ENCODE data around the gene ZNF827.

Gene ZNF827

DNA sequence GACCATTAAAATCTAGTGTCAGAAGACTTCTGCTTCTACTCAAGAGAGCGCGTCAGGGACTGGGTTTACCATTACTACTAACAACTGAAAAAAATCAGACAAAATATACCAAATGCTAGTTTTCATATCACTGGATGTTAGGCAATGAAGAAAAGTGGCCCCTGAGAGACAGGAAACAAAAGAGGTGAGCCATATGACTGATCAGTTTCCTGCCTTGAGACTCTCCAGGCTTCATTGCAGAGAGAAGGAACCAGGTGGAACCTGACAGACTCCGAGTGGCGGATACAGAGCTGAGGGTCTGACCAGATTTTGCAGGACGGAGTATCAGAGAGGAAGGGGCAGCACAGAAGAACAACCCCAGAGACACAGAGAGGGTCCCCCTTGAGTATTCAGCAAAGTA, 172.3 kb downstream of the ZNF827 start:
- TF ChIP-seq, protein P1, sequence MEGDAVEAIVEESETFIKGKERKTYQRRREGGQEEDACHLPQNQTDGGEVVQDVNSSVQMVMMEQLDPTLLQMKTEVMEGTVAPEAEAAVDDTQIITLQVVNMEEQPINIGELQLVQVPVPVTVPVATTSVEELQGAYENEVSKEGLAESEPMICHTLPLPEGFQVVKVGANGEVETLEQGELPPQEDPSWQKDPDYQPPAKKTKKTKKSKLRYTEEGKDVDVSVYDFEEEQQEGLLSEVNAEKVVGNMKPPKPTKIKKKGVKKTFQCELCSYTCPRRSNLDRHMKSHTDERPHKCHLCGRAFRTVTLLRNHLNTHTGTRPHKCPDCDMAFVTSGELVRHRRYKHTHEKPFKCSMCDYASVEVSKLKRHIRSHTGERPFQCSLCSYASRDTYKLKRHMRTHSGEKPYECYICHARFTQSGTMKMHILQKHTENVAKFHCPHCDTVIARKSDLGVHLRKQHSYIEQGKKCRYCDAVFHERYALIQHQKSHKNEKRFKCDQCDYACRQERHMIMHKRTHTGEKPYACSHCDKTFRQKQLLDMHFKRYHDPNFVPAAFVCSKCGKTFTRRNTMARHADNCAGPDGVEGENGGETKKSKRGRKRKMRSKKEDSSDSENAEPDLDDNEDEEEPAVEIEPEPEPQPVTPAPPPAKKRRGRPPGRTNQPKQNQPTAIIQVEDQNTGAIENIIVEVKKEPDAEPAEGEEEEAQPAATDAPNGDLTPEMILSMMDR (IDR thresholded peaks at IDR 0.05; ENCODE audit: insufficient read depth, low read length, poor library complexity, severe bottlenecking): no peak
- Histone ChIP-seq H3K36me3 (ENCODE audit: control insufficient read depth, insufficient read depth, low read length) (peaks cover 31% of the 10 kb centered on the region), H3K4me3 (replicated peaks; ENCODE audit: low read depth, low read length) (no peak overlapping the region), H3K27me3 (replicated peaks; ENCODE audit: control insufficient read depth, insufficient read depth, low read length) (no peaks in the 10 kb centered on the region)
- DNase-seq (ENCODE audit: extremely low read depth, insufficient read length): no peak

DNA sequence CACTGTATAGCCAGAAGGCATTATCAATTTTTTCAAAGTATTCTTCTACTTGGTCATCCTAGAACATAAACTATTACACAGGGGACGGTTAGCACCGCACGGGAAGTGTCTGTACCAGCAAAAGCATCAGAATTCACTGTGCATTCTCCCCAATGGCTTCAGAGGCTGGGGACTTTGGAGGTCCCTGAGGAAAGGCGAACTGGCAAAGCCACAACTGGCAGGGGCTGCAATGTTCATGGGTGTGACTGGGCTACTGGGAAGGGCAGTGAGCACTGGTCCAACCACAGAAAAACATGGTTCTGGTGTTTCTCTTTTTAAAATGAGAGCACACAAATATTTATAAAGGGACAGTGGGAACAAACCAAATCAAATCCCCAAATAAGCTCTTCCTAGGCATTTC, 175.2 kb downstream of the ZNF827 start:
- peaks cover 41% of the 10 kb centered on the region for H3K36me3 ChIP-seq (ENCODE audit: control insufficient read depth, insufficient read depth, low read length)
- DNase-seq (ENCODE audit: extremely low read depth, insufficient read length): no peak
- H3K27me3 ChIP-seq (replicated peaks; ENCODE audit: control insufficient read depth, insufficient read depth, low read length): no peaks in the 10 kb centered on the region
- TF ChIP-seq, protein P1 (IDR thresholded peaks at IDR 0.05; ENCODE audit: insufficient read depth, low read length, poor library complexity, severe bottlenecking): no peak
- H3K4me3 ChIP-seq (replicated peaks; ENCODE audit: low read depth, low read length): no peak overlapping the region

DNA sequence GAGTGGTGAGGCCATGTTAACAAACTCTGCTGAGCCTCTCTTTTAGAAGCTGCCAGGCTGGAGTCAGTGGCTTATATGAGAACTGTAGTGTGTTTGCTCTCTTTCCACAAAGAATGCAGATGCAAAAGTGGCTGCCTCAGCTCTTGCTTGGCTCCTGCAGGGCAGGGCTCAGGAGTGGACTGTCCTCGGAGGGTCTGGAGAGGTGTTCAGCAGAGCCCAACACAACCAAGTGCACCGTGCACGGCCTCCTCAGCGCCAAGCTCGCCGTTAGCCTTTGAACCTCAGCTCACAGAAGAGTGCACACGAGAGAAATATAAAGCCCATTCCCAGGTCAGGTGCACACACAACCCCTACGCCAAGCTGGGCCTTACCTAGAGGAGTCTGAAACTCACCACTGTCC, 175.9 kb downstream of the ZNF827 start:
- TF ChIP-seq, protein P1 (IDR thresholded peaks at IDR 0.05; ENCODE audit: insufficient read depth, low read length, poor library complexity, severe bottlenecking): no peak
- Histone ChIP-seq H3K36me3 (ENCODE audit: control insufficient read depth, insufficient read depth, low read length) (peaks cover 41% of the 10 kb centered on the region), H3K27me3 (replicated peaks; ENCODE audit: control insufficient read depth, insufficient read depth, low read length) (no peaks in the 10 kb centered on the region), H3K4me3 (replicated peaks; ENCODE audit: low read depth, low read length) (no peak overlapping the region)
- DNase-seq (ENCODE audit: extremely low read depth, insufficient read length): no peak

DNA sequence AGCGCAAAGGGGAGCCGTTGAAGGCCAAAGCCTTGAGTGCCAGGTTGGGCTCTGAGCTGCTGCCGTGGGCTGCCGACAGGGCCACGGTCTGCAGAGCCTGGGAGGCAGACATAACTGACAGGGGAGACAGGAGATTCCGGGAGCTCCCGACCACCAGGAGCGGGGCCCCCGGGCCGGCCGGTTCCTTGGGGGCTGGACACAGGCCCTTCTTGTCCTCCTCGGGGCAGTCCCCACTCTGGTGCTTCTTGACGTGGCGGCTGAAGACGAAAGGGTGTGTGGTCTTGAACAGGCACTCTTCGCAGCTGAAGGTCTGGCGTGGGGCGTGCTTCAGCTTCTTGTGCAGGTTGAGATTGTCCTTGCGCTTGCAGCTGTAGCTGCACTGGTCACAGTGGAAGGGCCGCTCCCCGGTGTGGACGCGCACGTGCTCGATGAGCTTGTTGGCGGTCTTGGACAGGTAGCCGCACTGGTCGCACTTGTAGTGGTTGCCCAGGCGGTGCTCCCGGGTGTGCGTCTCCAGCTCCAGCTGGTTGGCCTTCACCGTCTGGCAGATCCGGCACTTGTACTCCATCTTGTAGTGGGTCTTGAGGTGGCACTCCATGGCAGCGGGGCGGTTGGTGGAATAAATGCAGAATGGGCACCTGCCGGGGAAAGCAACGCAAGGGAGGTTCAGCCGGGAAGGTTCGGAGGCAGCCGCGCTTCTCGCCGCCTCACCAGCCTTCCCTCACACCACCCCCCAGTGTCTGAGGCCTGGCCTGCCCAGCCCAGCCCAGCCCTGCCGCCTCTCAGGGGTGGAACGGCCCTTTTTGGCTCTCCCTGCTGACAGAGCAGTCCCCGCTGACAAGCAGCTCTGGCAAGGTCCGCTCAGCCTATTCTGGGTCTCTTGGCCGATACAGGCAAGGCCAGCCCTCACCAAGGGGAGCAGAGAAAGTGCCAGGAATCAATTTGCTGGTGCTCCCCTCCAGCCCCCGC, 177.4 kb downstream of the ZNF827 start:
- TF ChIP-seq, protein P1 (IDR thresholded peaks at IDR 0.05; ENCODE audit: insufficient read depth, low read length, poor library complexity, severe bottlenecking): no peak
- DNase-seq (ENCODE audit: extremely low read depth, insufficient read length): no peak
- Histone ChIP-seq H3K36me3 (ENCODE audit: control insufficient read depth, insufficient read depth, low read length) (peaks cover 40% of the 10 kb centered on the region), H3K27me3 (replicated peaks; ENCODE audit: control insufficient read depth, insufficient read depth, low read length) (no peaks in the 10 kb centered on the region), H3K4me3 (replicated peaks; ENCODE audit: low read depth, low read length) (no peak overlapping the region)

DNA sequence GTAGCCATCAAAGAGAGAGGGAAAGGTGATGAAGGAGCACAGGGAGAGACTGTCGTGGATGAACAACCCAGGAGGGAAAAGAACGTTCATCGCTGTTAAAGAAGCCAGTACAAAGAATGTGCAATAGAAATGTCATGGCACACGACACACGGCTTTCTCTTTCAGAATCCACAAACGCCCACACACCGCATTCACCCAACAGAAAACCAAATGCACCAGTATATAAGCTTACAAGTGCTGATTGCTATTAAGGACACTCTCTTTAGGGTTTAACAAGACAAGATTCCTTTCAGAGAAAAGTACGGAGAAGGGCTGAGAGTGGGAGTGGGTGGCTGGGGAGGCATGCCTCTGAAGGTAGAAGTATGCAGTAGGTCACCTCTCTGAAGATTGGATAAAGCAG, 178.4 kb downstream of the ZNF827 start:
- Histone ChIP-seq H3K4me3 (replicated peaks; ENCODE audit: low read depth, low read length) (no peak overlapping the region), H3K36me3 (ENCODE audit: control insufficient read depth, insufficient read depth, low read length) (peaks cover 33% of the 10 kb centered on the region), H3K27me3 (replicated peaks; ENCODE audit: control insufficient read depth, insufficient read depth, low read length) (no peaks in the 10 kb centered on the region)
- no peak for DNase-seq (ENCODE audit: extremely low read depth, insufficient read length)
- TF ChIP-seq, protein P1 (IDR thresholded peaks at IDR 0.05; ENCODE audit: insufficient read depth, low read length, poor library complexity, severe bottlenecking): no peak

Measured in GM06990 (cell line).